OCI-LY1 (cell line): ENCODE results near the gene ZNF683.
A peak's percentile ranks its signal among the peaks of the same experiment; 100 is the strongest.

ENCODE experiments used
- H2AFZ ChIP-seq: fragments of 200-600 bp; sonication (generic), shearing (Covaris generic); 2 replicates; pipeline ENCODE4 v1.6.0; 2014; ENCODE audit warnings: antibody characterized with exemption, mild to moderate bottlenecking, low read length
- H3F3A ChIP-seq: fragments of 200-600 bp; sonication (generic), shearing (Covaris generic); 2 replicates; pipeline ENCODE4 v1.6.0; 2014; ENCODE audit warnings: mild to moderate bottlenecking, antibody characterized with exemption, low read length, moderate library complexity; ENCODE audit not compliant: insufficient read depth
- H3K27ac ChIP-seq: fragments of 200-600 bp; sonication (generic); 2 replicates; pipeline ENCODE4 v1.5.1; 2014; ENCODE audit warnings: low read length, mixed run types, mild to moderate bottlenecking, low read depth; ENCODE audit not compliant: poor library complexity, severe bottlenecking
- H3K27me3 ChIP-seq: fragments of 200-600 bp; sonication (generic); 2 replicates; pipeline ENCODE4 v1.6.0; 2014; ENCODE audit warnings: antibody characterized with exemption, mild to moderate bottlenecking, low read length, moderate library complexity; ENCODE audit not compliant: insufficient read depth
- H3K36me3 ChIP-seq: fragments of 200-600 bp; sonication (generic); 2 replicates; pipeline ENCODE4 v1.6.1; 2014; ENCODE audit warnings: mild to moderate bottlenecking, antibody characterized with exemption, low read length, moderate library complexity, mixed read lengths; ENCODE audit not compliant: insufficient read depth
- H3K4me1 ChIP-seq: fragments of 200-600 bp; sonication (generic); 2 replicates; pipeline ENCODE4 v1.5.1; 2014; ENCODE audit warnings: mild to moderate bottlenecking, low read length, moderate library complexity; ENCODE audit not compliant: insufficient read depth, severe bottlenecking
- H3K4me2 ChIP-seq: fragments of 200-600 bp; sonication (generic), shearing (Covaris generic); 2 replicates; pipeline ENCODE4 v1.6.1; 2014; ENCODE audit warnings: low read length
- H3K4me3 ChIP-seq: fragments of 200-600 bp; sonication (generic); 2 replicates; pipeline ENCODE4 v1.5.1; 2014; ENCODE audit warnings: low read length, low read depth, mild to moderate bottlenecking, mixed read lengths; ENCODE audit not compliant: poor library complexity, severe bottlenecking
- H3K79me2 ChIP-seq: fragments of 200-600 bp; shearing (Covaris generic); 2 replicates; pipeline ENCODE4 v1.6.1; 2016; ENCODE audit warnings: mixed run types, low read length, mixed read lengths; ENCODE audit not compliant: insufficient read depth
- H3K9ac ChIP-seq: fragments of 200-600 bp; sonication (generic), shearing (Covaris generic); 2 replicates; pipeline ENCODE4 v1.6.1; 2014; ENCODE audit warnings: mild to moderate bottlenecking, low read length, mixed read lengths
- H3K9me2 ChIP-seq: fragments of 200-600 bp; sonication (generic), shearing (Covaris generic); 2 replicates; pipeline ENCODE4 v1.6.1; 2014; ENCODE audit warnings: low read depth, mild to moderate bottlenecking, low read length, mixed read lengths
- H3K9me3 ChIP-seq: fragments of 200-600 bp; shearing (Covaris generic); 2 replicates; pipeline ENCODE4 v1.6.1; 2014; ENCODE audit warnings: low read length, mixed read lengths
- H4K20me1 ChIP-seq: fragments of 200-600 bp; sonication (generic), shearing (Covaris generic); 2 replicates; pipeline ENCODE4 v1.6.0; 2016; ENCODE audit warnings: mild to moderate bottlenecking, low read length; ENCODE audit not compliant: insufficient read depth
- CTCF ChIP-seq: fragments of 200-600 bp; sonication (generic), shearing (Covaris generic); IDR thresholded peaks from 2 replicates; pipeline ENCODE4 v1.5.1; 2017; ENCODE audit warnings: mild to moderate bottlenecking, antibody characterized with exemption, low read length, moderate library complexity, mixed read lengths
- EZH2 ChIP-seq: fragments of 200-600 bp; sonication (generic), shearing (Covaris generic); IDR thresholded peaks from 2 replicates; pipeline ENCODE4 v1.8.0; 2017; ENCODE audit warnings: borderline replicate concordance, mixed run types, mild to moderate bottlenecking, antibody characterized with exemption, low read length, moderate library complexity, mixed read lengths

The ZNF683 gene

GRCh38 chr1:26317612-26318337 is 54.8 kb downstream of the ZNF683 start, which contains the start of gene CD52:
Gene CD52 (plus strand): TSS chr1:26317958. CDS start chr1:26318018, 60 bp downstream.
- Histone ChIP-seq H3K9me2 (no peaks in the 10 kb centered on the region), H2AFZ (no peak within 1 kb of the TSS), H3K4me1 (peaks cover 72% of the 10 kb centered on the region), H3K4me2 (peak within 1 kb of the TSS; percentile 79), H3K9ac (peak within 1 kb of the TSS; percentile 92), H3K27ac (peak within 1 kb of the TSS; percentile 97), H3K79me2 (peaks cover 16% of the 10 kb centered on the region), H3K4me3 (peak within 1 kb of the TSS; percentile 84), H4K20me1 (no peaks in the 10 kb centered on the region), H3K27me3 (no peaks in the 10 kb centered on the region), H3K9me3 (no peaks in the 10 kb centered on the region), H3K36me3 (peaks cover 33% of the 10 kb centered on the region), H3F3A (no peaks in the 10 kb centered on the region; the same call in 1 of the 2 replicates)
- TF ChIP-seq EZH2 (no peak), CTCF (no peak)

- Histone ChIP-seq H3K4me1 (peaks cover 70% of the 10 kb centered on the region), H3K79me2 (peaks cover 16% of the 10 kb centered on the region), H4K20me1 (no peaks in the 10 kb centered on the region), H2AFZ (no peak overlapping the region), H3K4me3 (peak overlapping the region; percentile 84), H3K27ac (peak overlapping the region; percentile 97), H3F3A (no peaks in the 10 kb centered on the region; the same call in 1 of the 2 replicates), H3K9ac (peak overlapping the region; percentile 92), H3K27me3 (no peaks in the 10 kb centered on the region), H3K9me3 (no peaks in the 10 kb centered on the region), H3K4me2 (peak overlapping the region; percentile 79), H3K36me3 (peaks cover 26% of the 10 kb centered on the region), H3K9me2 (no peaks in the 10 kb centered on the region)
- no peak for TF ChIP-seq EZH2
- no peak for TF ChIP-seq CTCF
Observed at GRCh38 chr1:26317146-26317545, 55.4 kb downstream of the ZNF683 start.

GRCh38 chr1:26315874-26316850 is 56.4 kb downstream of the ZNF683 start:
- Histone ChIP-seq H3K4me2 (peak overlapping the region; percentile 79), H2AFZ (no peak overlapping the region), H3K9ac (peak overlapping the region; percentile 92)

More at GRCh38 chr1:26315874-26316850, 56.4 kb downstream of the ZNF683 start:
- peak overlapping the region; percentile 97 for H3K27ac ChIP-seq
- H3K27me3 ChIP-seq = no peaks in the 10 kb centered on the region
- H3K9me3 ChIP-seq = no peaks in the 10 kb centered on the region
- peak overlapping the region; percentile 84 for H3K4me3 ChIP-seq
- no peaks in the 10 kb centered on the region for H4K20me1 ChIP-seq
- peaks cover 16% of the 10 kb centered on the region for H3K79me2 ChIP-seq
- TF ChIP-seq CTCF = no peak
- TF ChIP-seq EZH2 = no peak
- peaks cover 60% of the 10 kb centered on the region for H3K4me1 ChIP-seq
- no peaks in the 10 kb centered on the region; the same call in 1 of the 2 replicates for H3F3A ChIP-seq
- peaks cover 21% of the 10 kb centered on the region; the same call in 1 of the 2 replicates for H3K36me3 ChIP-seq
- no peaks in the 10 kb centered on the region for H3K9me2 ChIP-seq
